ENCODE data around the gene PIM1.

GRCh38 chr6:37129566-37129965 lies 40.4 kb upstream of the PIM1 start:
- TF ChIP-seq CTCF (conservative IDR thresholded peaks at IDR 0.05), result no peak
- no peak for TF ChIP-seq ZFX (IDR thresholded peaks at IDR 0.05)

Data from C4-2B (cell line).